HG02642 (cell line): ENCODE results near the gene MYOM1.
"Not testable (repeated sequence)": the region's sequence is repeated elsewhere in the genome, so short reads cannot be mapped to it uniquely, and the experiment has no call there.

Experiments used
- ATAC-seq: cut with Tn5 transposase; IDR thresholded peaks from one replicate; pipeline ENCODE4 v1.9.1; 2021; ENCODE audit warnings: mild to moderate bottlenecking; ENCODE audit not compliant: unreplicated experiment, poor library complexity

Gene MYOM1

DNA sequence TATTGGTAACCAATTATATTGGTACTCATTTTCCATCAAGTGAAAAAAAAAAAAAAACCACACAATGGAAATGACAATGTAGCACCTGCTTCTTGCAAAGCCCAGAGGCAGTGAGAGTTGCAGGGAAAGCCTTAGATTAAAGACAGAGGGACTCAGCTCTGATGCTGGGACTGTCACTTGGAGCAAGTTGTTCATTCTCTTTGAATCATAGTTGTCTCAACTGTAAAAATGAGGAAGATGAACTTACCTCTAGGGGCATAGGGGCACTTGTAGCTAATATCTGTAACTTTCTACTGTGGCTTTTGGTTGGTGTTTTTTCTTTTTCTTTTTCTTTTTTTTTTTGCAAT, 125.5 kb downstream of the MYOM1 start:
- ATAC-seq, result no peak

DNA sequence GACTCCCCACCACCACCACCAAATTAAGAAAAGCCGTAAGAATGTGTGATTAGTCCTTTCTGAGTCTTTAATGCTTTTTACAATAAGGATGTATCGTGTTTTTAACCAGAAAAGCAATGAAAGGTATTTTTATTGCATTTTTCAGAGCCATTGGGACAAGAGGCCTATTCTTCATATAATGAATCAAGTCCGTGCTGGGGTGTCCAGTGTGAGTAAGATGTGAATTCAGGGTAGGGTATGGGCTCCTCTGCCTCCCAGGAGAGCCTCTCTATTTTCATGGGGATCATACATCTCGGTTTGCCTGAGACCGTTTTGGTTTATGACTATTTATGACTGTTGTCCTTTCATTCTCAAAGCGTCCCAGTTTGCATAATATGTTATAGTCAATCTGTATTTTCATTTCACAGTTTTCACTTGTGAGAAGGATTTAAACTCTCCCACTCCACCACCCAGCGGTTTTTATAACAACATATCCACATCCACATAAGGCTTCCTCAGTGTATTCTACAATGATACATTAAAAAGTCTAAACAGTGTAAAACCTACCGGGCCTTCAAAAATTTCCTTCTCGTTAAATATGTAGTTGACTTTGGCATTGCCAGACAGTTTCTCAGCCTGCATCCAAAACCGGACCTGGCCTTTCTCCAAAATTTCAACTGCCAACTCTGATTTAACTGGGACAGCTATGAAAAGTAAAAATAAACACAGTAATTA, 126.0 kb downstream of the MYOM1 start:
- ATAC-seq, result no peak

DNA sequence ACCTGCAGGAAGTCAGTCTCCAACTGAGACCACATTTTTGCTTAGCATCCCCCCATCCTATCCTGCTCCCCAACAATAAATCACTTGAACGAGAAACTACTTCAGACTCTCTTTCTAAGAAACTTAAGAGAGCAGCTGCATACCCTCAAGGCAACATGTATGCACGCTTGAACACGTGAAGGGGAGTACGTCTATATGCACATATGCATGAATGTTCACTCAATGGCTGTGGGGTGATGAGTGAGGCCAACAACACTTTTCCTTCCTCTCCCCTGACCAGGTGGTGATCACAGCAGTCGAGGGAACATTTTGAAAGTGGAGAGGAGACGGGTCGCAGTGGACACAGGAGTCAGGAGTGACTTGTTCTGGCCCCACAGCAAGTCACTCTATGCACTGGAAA, 127.0 kb downstream of the MYOM1 start:
- no peak for ATAC-seq

DNA sequence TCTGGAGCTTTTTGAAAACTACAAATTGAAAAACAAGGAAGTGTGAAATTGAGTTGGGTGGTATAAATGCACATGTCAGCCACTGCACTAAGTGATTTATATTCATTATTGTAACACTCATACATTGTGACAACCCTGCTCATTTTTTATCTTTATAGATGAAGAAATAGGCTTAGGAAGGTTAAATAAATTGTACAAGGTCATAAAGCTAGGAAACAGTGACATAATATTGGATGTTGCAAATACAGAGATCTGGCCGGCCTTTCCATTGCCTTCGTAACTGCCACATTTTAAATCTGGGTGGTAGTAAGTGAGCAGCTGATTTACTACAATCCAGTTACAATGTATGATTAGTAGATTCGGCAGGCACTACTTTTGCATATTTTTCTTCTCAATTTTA, 130.2 kb downstream of the MYOM1 start:
- no peak for ATAC-seq

DNA sequence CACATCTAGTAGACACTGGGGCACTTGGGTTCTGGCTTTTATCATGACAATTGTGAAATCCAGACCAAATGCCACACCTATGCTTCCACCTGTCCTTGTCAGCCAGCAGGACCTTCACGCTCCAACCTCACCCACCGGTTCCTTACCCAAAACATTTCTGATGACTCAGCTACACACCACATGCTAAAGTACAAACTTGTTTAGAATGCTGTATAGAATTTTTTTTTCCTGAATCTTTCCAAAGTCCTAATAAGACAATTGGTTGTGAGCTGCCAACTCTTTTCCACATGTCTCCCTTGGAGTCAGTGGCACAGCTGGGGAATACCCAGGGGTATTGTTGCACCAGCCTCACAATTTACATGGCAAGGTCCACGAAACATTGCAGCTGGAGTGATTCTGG, 131.3 kb downstream of the MYOM1 start:
- no peak for ATAC-seq

DNA sequence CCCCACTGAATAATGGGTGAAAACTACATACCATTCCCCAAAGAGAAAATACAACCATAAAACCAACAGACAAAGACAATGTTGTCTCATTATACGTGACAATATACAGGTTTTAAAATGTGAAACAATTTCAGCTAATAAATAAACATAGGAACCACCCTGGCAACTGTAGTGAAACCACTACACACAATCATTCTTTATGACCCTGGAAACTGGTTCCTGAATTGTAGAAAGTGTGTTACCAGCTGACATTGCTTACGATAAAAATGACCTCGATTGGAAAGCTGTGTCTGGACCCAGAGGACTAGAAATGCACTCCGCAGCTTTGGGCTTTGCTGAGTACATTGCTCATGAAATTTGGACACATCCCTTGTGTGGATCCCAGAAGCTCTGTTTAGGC, 132.9 kb downstream of the MYOM1 start:
- no peak for ATAC-seq

DNA sequence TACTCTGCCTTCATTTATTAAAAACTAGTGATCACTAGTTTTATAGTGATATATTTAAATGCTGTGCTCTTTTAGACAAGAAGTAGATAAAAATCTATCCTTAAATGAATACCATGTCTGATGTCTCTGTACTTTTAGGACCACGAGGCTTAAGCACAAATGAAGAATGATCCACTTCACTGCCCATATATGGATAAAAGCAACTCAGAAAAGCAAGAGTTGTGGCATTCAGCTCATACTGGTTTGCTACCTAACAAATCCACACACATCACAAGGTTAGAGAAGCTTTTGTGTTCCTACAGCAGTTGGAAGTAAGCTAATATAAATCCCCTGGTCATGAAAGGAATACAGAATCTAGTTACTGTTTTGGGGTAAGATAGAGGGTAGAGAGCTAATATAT, 134.2 kb downstream of the MYOM1 start:
- ATAC-seq, result no peak

DNA sequence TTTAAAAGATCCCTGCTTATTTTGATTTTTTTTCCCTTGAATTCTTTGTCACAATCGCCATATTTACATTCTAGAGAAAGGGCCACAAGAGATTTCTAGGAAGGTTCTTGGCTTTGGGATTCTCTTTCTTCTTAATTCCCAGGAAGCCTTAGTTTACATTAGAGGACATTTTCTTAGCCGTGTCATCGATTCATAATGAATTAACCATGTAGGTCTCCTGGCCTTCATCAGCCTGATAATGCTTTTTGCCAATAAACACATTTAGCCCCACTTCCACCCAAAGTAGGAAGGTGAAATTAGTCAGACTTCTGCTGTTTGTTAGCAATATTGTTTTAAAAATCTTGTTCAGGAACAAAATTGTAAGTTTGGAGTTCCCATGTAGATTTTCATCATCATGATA, 135.6 kb downstream of the MYOM1 start:
- no peak for ATAC-seq

DNA sequence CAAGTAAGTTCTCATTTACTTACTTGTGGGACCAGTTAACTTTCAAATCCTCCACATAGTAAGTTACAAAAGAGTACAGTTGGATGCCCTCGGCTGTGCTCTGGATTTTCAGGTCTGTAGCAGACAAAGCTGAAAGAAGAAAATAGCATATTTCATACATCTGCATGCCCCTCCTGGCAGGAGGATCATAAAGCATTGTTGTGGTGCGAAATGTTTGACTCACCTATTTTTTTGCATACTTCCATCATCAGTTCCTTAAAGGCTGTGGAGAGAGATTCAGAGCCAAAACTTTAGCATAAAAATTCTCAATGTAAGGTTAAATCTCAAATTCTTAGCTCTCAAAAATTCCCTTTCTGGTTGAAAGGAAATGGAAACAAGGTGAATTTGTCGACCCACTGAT, 136.0 kb downstream of the MYOM1 start:
- no peak for ATAC-seq

DNA sequence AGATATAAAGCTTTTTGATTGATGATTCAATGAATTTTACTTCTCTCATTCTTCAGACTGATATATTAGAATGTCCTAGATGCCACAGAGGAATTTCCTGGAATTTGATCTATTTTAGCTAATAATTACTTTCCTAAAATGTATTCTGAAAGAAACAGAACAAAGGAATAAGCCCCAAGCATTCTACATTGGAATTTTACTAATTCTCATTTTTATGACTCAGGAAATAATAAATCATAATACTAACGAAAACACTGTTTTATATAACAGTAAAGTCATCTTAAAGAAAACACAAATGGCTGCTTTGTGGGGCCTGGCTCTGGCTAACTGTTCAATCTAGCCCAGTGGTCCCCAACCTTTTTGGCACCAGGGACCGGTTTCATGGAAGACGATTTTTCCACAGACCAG, 138.2 kb downstream of the MYOM1 start:
- no peak for ATAC-seq

DNA sequence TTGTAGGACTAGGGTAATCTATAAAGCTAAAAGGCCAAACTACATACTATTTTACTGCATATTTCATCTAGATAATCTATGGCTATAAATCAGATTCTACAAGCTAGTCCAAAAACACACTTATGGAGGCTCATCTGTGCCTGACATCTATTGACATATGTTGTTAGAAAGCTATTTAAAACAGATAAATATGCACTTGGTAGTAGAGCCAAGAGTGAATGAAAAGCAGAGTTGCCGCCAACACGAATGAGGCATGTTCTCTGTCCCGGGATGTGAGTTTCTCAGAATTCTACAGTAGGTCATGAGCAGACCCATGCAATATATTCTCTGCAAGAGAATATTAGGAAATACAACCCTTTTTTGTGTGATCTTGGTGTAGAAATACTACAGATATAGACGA, 140.1 kb downstream of the MYOM1 start:
- ATAC-seq, result no peak

DNA sequence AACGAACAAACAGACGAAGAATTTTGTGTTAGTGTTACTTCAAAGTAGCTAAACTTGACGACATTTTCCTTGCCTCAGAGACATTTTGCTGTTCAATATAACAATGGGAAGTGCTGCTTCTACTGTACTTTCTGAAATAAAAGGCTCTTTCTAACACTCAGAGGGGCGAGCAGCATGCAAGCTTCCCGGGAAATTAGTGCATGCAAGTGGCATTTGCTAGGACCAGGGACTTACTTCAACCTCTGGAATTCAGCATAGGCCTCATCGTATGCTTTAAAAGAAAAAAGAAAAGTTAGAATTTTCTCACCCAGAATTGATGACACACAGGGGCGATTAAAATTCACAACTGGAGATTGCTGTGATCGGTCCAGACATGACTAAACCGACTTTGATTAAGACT, 144.3 kb downstream of the MYOM1 start:
- no peak for ATAC-seq

DNA sequence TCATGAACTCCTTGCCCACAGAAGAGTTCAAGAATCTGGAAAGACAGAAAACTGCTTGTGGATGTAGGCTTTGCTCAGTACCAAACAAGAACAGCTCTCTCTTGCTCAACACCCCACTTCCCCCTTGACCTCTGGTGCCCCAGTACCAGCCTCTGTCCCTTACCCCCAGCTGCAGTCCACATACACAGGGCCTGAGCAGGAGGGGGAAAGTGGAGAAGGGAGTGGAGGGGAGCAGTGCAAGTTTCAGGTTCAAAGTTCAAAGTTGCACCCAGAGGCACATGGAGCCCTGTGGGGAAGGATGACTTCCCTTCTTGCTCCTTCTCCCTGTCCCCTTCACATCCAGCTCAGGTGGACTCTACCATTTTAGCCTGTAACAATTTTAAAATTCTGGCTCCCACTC, 145.7 kb downstream of the MYOM1 start:
- no peak for ATAC-seq

DNA sequence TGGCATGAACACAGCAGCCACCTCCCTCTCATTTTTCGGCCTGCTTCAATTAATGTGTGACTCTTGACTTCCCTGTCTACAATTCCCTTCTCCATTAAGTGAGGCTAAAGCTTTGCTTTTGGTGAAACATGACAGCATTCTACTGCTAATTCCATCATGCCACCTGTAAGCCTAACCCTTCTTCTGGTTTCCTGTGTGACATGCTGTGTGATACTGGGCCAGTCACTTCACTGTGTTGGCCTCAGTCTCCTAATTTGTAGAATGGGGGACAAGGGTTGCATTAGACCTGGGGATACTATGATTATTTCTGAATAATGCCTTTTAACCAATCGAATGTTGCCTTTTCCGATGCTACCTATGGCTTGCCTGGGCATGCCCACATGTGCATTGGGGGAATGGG, 146.4 kb downstream of the MYOM1 start:
- not testable (repeated sequence) for ATAC-seq

DNA sequence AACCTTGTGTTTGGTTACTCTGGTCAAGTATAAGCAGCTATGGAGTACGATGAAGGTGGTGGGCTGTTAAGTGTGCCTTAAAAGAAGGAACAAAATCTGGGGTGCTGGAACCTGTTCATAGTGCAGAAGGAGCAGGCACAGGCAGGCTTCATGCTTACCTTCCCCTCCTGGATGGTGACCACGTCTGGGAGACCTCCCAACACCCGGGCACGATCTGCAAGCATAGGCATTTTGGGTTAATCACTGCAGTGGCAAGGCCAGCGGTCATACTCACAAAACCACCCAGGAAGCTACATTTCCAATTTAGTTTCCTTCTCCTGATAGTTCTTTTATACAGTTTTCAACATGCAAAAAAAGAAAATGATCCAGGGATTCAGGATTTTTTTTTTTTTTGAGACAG, 148.1 kb downstream of the MYOM1 start:
- ATAC-seq, result no peak

DNA sequence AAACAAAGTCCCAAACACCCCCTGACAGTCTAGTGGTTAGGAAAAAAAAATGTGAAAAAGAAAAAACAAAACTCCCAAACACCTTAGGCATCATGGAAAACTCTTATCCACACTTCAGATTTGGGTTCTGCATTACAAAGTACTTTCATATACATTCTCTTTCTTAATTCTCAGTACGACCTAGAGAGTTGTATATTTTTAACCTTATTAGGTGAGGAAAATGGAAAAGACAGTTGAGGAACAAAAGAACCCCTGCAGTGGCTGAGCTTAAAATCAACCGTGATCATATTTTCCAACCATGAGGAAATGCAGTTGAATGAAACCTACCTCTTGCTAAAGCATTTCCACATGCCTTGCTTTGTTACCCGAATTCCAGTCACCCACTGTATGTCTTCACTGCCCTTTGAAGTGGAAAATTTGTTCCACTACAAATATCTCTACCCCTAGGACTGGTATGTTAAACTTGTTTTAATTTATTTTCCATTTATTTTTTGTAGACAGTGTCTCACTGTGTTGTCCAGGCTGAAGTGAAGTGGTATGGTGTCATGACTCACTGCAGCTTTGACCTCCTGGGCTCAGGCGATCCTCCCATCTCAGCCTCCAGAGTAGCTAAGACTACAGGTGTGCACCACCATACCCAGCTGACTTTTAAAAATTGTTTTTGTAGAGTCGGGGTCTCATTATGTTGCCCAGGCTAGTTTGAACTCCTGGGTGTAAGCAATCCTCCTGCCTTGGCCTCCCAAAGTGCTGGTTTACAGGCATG, 149.9 kb downstream of the MYOM1 start:
- no peak for ATAC-seq

DNA sequence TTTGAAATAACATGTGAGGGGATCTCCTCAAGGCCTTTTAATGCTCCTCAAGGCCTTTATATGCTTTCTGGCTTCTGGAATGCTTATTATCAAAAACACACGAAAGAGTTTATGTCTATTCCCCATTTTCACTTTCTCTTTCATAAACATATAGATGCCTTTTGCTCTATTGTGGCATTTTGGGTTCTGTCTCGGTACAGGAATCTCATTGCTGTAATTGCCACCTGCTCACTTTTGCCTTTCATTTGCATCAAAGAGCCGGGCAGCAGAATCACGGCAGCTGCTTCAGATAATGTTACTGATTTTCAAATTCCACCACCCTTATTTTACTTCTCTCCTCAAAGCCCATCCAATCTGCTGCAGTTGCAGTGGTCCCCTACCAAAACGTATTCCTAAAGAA, 152.0 kb downstream of the MYOM1 start:
- ATAC-seq, result no peak

DNA sequence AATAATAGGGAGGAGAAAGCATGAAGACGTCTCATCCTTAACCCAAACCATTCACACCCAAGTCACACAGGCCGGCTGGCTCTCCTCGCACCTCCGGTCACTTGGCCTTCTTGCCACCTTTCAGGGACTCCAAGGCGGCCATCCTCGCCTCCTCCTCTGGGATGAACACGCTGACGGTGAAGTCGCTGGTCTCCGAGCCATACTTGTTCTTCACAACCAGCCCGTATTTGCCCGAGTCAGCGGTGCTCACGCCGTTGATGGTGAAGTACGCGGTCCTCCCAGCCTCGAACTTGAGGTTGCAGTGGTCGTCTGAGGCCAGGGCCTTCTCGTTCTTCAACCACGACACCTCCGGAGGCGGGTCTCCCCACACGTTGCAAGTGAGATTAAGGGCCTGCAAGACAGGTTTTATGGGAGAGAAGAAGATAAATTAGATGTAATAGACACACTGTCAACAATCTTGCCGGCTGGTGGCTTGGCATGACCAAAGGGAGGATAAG, 152.6 kb downstream of the MYOM1 start:
- ATAC-seq, result no peak

DNA sequence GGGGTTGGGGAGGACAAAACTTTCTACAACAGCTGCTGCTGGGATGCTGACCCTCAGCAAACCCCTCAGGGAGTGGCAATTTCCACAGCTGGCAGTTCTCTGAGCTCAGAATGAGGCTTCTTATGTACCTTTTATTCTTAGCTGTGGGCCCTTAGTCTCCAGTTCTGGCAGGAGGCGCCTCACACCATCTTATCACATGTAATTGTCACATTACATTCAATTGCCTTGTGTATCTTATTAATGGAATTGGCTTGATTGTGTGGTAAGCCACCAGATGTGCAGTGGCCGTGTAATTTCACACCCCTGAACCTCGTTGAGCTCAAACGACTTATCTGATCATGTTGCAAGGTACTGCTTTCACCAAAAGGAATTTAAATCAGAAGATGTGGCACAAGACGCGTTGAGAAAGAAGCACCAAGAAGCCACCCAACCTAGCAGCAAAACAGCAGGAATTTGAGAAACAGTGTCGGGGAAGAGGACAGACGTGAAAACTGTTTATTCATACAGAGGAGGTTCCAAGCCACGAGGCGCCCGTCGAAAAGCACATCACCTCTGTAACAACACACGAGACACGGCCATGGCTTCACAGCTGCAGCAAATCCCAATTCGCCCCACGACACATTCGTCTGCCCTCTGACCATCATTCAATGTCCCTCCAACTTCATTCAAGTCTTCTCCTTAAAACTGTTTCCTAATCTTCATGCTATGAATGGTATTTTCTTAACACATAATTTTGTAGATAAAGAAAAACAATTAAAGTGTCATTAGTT, 153.2 kb downstream of the MYOM1 start:
- ATAC-seq, result no peak

DNA sequence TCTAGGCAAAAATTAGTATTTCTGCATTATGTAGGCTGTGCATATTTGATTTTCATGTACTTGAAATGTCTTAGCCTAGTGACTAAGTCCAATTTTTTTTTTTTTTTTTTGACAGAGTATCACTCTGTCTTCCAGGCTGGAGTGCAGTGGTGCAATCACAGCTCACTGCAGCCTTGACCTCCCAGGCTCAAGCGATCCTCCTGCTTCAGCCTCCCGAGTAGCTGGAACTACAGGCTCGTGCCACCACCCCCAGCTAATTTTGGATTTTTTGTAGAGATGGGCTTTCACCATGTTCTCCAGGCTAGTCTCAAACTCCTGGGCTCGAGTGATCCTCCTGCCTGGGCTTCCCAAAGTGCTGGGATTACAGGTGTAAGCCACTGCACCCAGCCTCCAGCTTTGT, 156.0 kb downstream of the MYOM1 start:
- not testable (repeated sequence) for ATAC-seq
